KOPT-K1 (cell line): ENCODE measurements around the gene ZBTB45.
A peak's percentile ranks its signal among the peaks of the same experiment; 100 is the strongest.
"Not testable (repeated sequence)": the region's sequence is repeated elsewhere in the genome, so short reads cannot be mapped to it uniquely, and the experiment has no call there.

Source experiments
- H3K27ac ChIP-seq: fragments of 200-600 bp; sonication (generic); 2 replicates; pipeline ENCODE4 v1.5.1; 2016; ENCODE audit warnings: antibody characterized with exemption, mild to moderate bottlenecking, low read depth, low read length; ENCODE audit not compliant: poor library complexity, severe bottlenecking
- H3K36me3 ChIP-seq: fragments of 200-600 bp; sonication (generic); 2 replicates; pipeline ENCODE4 v1.5.1; 2017; ENCODE audit warnings: antibody characterized with exemption, mild to moderate bottlenecking, low read length, moderate library complexity; ENCODE audit not compliant: insufficient read depth
- H3K9me3 ChIP-seq: fragments of 200-600 bp; sonication (generic); 2 replicates; pipeline ENCODE4 v1.5.1; 2017; ENCODE audit warnings: antibody characterized with exemption, low read length, mild to moderate bottlenecking; ENCODE audit not compliant: insufficient read depth, poor library complexity, severe bottlenecking

ZBTB45 gene

DNA sequence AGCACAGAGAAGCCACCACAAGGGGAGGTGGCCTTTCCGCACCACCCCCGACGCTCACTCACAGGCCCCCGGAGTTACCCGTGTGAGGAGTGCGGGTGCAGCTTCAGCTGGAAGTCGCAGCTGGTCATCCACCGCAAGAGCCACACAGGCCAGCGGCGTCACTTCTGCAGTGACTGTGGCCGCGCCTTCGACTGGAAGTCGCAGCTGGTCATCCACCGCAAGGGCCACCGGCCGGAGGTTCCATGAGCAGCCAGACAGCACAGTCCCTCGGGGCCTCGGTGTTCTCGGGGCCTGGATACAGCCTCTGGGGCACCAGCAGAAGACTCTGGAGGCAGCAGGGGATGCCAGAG, 39.2 kb downstream of the ZBTB45 start:
- H3K36me3 ChIP-seq = peaks cover 16% of the 10 kb centered on the region; the same call in 1 of the 2 replicates
- no peak overlapping the region for H3K27ac ChIP-seq
- no peaks in the 10 kb centered on the region for H3K9me3 ChIP-seq

DNA sequence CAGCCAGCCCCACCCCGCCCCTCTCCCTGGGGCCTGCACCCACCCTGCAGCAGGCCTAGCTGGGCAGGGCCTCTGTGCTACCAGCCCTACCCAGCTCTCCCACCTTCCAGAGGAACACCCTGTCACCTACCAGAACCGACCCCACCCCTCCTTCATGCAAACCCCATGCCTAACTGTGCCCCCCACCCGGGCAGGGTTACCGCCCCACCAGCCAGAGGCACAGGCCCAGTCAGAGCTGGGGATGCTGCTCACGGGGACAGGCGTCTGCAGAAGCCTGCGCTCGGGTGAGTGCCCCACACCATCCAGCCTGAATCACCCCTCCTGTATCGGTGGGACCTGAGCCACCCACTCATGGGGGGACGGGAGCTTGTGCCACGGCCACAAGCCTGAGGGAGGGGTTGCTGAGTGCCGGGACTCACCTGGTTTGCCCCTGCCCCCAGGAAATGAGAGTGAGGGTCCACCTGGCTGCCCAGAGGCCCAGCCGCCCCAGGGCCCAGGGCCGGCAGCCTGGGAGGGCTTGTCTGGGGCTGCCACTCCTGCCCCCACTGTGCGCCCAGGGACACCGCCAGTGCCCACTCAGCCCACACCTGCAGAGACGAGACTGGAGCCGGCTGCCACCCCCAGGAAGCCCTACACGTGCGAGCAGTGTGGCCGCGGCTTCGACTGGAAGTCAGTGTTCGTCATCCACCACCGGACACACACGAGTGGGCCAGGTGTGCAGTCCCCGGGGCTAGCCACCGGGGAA, 39.7 kb downstream of the ZBTB45 start:
- H3K36me3 ChIP-seq = peaks cover 16% of the 10 kb centered on the region; the same call in 1 of the 2 replicates
- H3K9me3 ChIP-seq = no peaks in the 10 kb centered on the region
- H3K27ac ChIP-seq = no peak overlapping the region

DNA sequence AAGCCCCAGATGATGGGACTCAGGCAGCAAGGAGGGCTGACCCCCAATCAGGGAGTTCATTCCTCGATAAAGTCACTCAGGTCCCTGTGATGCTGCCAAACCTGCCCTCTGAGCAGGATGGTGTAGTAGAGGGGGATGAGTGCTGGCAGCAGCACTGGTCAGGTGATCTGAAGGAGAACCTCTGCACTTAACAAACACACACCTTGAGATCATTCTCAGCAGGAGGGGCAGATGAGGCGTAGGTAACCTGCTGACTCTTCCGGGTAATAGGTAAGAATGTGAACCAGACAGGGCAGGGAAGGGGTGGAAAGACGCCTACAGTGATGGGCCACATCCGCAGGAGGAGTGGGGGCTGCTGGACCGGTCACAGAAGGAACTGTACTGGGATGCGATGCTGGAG, 40.3 kb downstream of the ZBTB45 start:
- Histone ChIP-seq H3K27ac (no peak overlapping the region), H3K36me3 (peaks cover 16% of the 10 kb centered on the region; the same call in 1 of the 2 replicates), H3K9me3 (no peaks in the 10 kb centered on the region)

DNA sequence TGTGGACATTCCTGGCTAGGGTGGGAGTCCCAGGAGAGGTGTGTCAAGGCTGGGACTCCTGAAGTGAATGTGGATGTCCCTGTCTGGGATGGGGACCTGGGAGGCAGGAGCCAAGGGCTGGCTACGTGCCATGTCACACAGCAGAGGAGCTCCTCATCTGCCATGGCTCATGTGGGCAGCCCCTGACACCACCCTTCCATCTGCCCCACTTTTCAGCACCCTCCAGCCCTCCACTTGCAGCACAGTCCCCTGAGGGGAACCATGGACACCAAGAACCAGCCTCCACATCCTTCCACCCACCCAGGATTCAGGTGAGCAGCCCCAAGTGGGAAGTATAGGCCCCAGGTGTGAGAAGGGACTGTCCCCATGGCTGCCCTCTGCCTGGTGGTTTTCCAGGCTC, 41.7 kb downstream of the ZBTB45 start:
- H3K27ac ChIP-seq = peak overlapping the region; percentile 97
- peaks cover 28% of the 10 kb centered on the region for H3K36me3 ChIP-seq
- H3K9me3 ChIP-seq = no peaks in the 10 kb centered on the region

DNA sequence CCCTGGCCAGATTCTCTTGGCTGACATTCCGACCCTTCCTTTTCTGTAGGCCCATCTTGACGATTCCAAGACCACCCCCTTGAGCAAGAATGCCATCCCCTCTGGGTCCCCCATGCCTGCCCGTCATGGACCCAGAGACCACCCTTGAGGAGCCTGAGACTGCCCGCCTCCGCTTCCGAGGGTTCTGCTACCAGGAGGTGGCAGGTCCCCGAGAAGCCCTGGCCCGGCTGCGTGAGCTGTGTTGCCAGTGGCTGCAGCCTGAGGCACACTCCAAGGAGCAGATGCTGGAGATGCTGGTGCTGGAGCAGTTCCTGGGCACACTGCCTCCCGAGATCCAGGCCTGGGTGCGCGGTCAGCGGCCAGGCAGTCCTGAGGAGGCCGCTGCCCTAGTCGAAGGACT, 42.5 kb downstream of the ZBTB45 start:
- Histone ChIP-seq H3K27ac (peak overlapping the region; percentile 97), H3K9me3 (no peaks in the 10 kb centered on the region)

DNA sequence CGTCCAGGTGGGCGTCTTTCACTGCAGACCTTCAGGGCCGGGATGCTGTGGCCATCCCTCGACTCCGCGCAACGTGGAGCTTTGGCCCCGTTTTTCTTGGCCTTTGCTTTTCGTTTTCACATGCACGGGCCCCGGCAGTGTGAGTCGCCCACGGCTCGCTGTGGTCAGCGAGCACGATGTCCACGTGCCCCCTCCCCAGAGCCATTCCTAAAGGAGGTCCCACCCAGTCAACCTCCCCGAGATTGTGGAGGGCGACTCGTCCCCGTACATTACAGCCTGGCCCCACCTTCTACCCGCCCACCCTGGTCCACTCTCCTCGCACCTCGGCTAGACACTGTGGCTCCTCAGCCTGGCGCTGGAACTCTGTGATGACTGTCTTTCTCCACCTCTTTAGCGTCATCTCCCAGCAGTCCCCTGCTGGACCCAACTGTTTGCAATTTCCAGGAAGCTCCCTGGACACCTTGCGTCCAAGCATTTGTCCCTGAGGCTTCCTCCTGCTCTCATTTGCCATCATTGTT, 43.1 kb downstream of the ZBTB45 start:
- Histone ChIP-seq H3K27ac (peak overlapping the region; percentile 97), H3K36me3 (peaks cover 41% of the 10 kb centered on the region), H3K9me3 (no peaks in the 10 kb centered on the region)

More for the DNA sequence above, 42.5 kb downstream of the ZBTB45 start:
- peaks cover 35% of the 10 kb centered on the region for H3K36me3 ChIP-seq

DNA sequence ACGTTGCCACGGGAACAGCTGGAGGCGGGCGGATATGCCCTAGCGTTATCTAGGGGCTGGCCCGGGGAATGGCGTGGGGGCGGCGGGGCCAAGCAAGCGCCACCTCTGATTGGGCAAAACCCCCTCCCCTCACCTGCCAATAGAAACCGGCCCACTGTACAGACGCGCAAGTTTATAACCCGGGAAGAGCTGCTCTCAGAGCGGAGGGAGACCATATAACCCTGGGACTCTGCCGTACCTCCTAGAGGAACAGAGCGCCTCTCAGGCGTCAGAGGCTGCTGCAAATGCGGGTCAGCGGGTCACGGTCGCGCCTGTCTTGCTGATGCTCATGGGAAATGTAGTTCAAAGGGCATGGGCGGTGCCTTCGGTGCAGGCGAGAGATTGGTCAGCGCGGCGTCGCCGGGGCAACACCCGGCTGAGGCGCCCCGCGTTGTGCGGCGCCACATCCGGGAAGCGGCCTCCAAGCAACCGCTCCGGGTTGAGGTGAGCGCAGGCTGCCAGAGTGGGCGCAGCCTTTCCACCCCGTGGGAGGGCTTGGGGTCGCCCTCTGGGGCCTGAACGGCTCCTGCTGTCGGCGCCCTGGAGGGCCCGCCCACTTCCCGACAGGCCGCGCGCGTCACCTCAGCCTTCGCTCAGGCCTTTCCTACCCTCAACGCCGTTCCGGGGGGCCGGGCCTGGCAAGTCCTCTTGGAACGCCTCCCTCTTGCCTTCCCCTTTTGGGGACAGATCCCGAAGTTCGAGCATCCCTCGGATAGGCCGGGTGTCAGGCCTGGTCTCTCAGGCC, 43.7 kb downstream of the ZBTB45 start, which contains the start of gene ZNF446:
TSS of gene ZNF446 (plus strand) at position 639 of the 784 bp plus-strand sequence. CDS start 867 bp downstream, outside the sequence.
- peaks cover 38% of the 10 kb centered on the region for H3K36me3 ChIP-seq
- H3K27ac ChIP-seq = peak within 1 kb of the TSS; percentile 97
- no peaks in the 10 kb centered on the region for H3K9me3 ChIP-seq

DNA sequence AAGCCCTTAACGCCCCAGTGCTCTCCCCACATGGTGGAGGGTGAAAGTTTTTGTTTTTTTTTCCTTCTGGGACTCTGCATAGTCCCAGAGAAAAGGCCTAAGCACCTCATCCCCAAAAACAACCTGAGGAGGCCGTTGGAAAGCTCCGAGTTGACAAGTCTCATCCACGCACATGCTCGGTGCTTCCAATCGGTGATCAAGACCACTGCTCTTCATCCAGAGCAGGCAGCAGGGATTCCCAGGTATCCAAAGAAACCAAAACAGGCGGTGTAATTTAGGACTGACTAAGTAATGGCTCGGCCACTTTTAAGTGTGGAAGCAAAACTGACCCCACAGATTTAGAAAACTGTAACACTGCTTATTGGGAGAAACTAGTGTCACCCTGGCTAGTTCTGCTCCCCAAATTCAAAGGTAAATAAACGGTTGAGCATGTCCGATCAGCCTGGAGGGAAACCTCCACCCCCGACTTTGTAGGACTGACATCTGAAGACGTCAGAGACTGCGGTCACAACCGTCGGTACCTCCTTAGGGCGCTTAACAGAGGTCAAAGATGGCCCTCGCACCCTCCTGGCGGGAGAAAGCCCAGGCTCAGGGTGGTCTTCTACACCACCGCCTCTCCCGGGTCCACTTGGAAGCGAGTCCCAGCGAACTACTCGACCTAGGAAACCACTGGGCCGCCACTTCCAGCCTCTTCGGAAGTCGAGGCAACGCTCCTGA, 44.5 kb downstream of the ZBTB45 start:
- Histone ChIP-seq H3K36me3 (peaks cover 37% of the 10 kb centered on the region), H3K9me3 (no peaks in the 10 kb centered on the region), H3K27ac (peak overlapping the region; percentile 97)

DNA sequence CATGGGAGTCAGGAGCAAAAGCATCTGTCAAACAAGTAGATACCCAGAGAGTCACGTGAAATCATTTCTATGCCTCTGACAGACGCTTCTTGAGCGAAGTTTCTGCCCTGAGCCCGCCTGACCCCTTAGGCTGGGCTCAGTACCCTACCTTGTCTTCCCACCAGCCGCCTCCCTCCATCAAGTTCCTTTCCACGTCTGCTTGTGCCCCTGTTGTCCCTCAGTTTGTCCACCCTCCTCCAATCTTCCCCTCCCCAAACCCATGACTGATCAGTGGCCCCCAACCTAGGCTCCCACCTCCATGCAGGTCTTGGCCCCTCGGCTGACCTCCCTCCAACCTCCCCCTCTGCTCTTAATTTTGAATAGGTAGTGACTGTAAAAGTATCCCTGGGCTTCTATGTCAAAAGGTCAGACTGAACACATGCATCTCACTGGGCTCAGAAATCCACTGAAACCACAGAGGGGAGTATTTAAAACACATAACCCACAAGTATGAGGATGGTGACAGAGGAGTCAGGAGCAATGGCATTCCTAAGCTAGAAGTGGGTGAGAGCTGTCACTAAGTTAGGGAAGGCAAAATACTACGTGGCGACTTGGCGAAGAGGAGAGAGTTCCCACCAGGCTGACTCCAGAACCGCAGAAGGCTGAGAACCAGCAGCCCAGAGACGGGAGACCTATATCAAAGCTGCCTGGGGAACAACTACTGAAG, 45.2 kb downstream of the ZBTB45 start:
- Histone ChIP-seq H3K27ac (peak overlapping the region; percentile 97), H3K9me3 (no peaks in the 10 kb centered on the region), H3K36me3 (peaks cover 43% of the 10 kb centered on the region)

DNA sequence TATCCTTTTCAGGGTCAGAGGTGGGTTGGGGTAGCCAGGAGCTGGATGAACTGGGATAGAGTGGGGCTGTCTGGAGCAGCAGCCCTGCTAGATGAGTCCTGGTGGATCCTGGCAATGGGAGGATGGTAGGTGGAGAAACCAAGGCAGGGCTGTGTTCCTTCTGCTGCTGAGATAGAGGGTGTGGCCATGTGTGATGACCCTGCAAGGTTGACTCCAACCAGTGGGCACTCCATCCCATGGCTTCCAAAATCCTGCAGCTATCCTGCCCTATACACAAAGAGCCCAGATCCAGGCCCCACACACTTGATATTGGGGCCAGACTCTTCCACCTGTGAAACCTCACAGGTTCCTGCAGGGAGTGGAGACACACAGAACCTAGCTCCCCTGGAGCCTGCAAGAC, 45.8 kb downstream of the ZBTB45 start:
- Histone ChIP-seq H3K9me3 (no peaks in the 10 kb centered on the region), H3K36me3 (peaks cover 48% of the 10 kb centered on the region), H3K27ac (no peak overlapping the region)

DNA sequence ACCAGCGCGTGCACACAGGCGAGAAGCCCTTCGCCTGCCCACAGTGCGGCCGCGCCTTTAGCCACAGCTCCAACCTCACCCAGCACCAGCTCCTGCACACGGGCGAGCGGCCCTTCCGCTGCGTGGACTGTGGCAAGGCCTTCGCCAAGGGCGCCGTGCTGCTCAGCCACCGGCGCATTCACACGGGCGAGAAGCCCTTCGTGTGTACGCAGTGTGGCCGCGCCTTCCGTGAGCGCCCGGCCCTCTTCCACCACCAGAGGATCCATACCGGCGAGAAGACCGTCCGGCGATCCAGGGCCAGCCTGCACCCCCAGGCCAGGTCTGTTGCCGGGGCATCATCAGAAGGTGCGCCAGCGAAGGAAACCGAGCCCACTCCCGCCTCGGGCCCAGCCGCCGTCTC, 47.9 kb downstream of the ZBTB45 start:
- H3K9me3 ChIP-seq = no peaks in the 10 kb centered on the region
- H3K36me3 ChIP-seq = peaks cover 48% of the 10 kb centered on the region
- no peak overlapping the region for H3K27ac ChIP-seq

DNA sequence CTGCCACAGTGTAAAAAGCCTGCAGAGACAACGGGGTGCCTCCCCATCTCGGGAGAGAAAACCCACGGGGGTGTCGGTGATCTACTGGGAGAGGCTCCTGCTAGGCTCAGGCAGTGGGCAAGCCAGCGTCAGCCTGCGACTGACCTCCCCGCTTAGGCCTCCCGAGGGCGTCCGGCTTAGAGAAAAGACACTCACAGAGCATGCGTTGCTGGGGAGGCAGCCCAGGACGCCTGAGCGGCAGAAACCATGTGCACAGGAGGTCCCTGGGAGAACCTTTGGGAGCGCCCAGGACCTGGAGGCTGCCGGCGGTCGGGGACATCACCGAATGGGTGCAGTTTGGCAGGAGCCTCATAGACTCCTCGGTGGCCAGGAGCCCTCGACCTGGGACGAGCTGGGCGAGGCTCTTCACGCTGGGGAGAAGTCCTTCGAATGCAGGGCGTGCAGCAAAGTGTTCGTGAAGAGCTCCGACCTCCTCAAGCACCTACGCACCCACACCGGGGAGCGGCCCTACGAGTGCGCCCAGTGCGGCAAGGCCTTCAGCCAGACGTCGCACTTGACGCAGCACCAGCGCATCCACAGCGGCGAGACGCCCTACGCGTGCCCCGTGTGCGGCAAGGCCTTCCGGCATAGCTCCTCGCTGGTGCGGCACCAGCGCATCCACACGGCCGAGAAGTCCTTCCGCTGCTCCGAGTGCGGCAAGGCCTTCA, 48.6 kb downstream of the ZBTB45 start:
- H3K27ac ChIP-seq, H3K9me3 ChIP-seq: not testable (repeated sequence)
- H3K36me3 ChIP-seq = peaks cover 48% of the 10 kb centered on the region

DNA sequence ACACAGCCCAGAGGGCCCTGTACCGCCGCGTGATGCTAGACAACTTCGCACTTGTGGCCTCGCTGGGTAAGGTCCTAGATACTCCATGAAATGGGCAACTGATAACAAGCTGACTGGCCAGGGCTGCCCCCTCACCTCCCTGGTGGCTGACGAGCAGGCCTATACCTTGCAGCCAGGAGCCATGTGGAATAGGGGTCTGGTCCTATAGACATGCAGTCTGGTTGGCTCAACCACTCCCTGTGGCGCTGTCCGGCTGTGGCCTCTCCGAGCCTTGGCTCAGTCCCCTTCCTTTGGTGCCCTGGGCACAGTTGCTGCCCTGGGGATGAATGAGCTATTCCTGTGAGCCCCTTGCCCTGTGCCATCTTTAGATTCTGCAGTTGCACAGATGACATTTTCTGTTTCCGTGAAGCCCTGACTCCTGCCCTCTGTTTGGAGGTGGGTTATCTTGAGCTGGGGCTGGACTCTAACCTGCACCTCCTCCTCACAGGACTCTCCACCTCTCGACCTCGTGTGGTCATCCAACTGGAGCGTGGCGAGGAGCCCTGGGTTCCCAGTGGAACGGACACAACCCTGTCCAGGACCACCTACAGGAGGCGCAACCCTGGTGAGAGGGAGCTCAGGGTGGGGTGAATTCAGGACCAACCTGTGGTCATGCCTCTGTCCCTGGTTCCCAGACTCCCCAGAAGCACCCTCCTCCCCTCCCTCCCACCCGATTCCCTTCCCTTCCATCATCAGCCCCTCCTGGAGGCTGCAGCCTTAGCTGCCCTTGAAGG, 50.2 kb downstream of the ZBTB45 start:
- no peaks in the 10 kb centered on the region for H3K9me3 ChIP-seq
- H3K27ac ChIP-seq = no peak overlapping the region
- H3K36me3 ChIP-seq = peaks cover 48% of the 10 kb centered on the region
